ENCODE data around the gene CTXND2.

The CTXND2 gene

GRCh38 chr1:150955280-150955679 is 68.3 kb downstream of the CTXND2 start:
- FAIRE-seq (no peak), DNase-seq (ENCODE audit: insufficient read length, low spot score) (no peak)

GRCh38 chr1:150957666-150958065 is 70.7 kb downstream of the CTXND2 start:
- DNase-seq (ENCODE audit: insufficient read length, low spot score) (no peak), FAIRE-seq (no peak)

- DNase-seq (ENCODE audit: insufficient read length, low spot score): no peak
These were observed 73.7 kb downstream of the CTXND2 start for GRCh38 chr1:150960646-150961045.

GRCh38 chr1:150961756-150962155 is 74.8 kb downstream of the CTXND2 start:
- DNase-seq (ENCODE audit: insufficient read length, low spot score) (no peak), FAIRE-seq (no peak)

More at GRCh38 chr1:150960646-150961045, 73.7 kb downstream of the CTXND2 start:
- FAIRE-seq: no peak
